ENCODE data around the gene MOBP.

MOBP gene

GRCh38 chr3:39542588-39542988 lies 75.1 kb downstream of the MOBP start:
- no peak for DNase-seq

GRCh38 chr3:39548282-39548681 lies 80.8 kb downstream of the MOBP start:
- no peak for DNase-seq

GRCh38 chr3:39550354-39551051 lies 83.0 kb downstream of the MOBP start:
- DNase-seq, result no peak

All from left hindlimb (tissue), 1 donor.